ENCODE measurements around the gene PEAK3.

The PEAK3 gene

GRCh38 chr19:2296141-2296540, 14.2 kb upstream of the PEAK3 start:
- in situ Hi-C loops (cut with MboI; ENCODE audit: low sequenced_read_pairs, unreplicated experiment): no loop called here
- TF ChIP-seq CTCF (IDR thresholded peaks at IDR 0.05; ENCODE audit: borderline replicate concordance, control extremely low read depth, extremely low read depth, insufficient read depth, missing control alignments): no peak
- no peak for DNase-seq (ENCODE audit: low spot score)

- no peak for TF ChIP-seq CTCF (IDR thresholded peaks at IDR 0.05; ENCODE audit: borderline replicate concordance, control extremely low read depth, extremely low read depth, insufficient read depth, missing control alignments)
- DNase-seq (ENCODE audit: low spot score): no peak
- in situ Hi-C loops (cut with MboI; ENCODE audit: low sequenced_read_pairs, unreplicated experiment): no loop called here
These were observed 12.8 kb upstream of the PEAK3 start for GRCh38 chr19:2294687-2295335.

- DNase-seq (ENCODE audit: low spot score): no peak
- TF ChIP-seq CTCF (IDR thresholded peaks at IDR 0.05; ENCODE audit: borderline replicate concordance, control extremely low read depth, extremely low read depth, insufficient read depth, missing control alignments): no peak
- in situ Hi-C loops (cut with MboI; ENCODE audit: low sequenced_read_pairs, unreplicated experiment): no loop called here
These were observed 9.3 kb upstream of the PEAK3 start for GRCh38 chr19:2291185-2291751.

GRCh38 chr19:2290441-2291184, 8.6 kb upstream of the PEAK3 start:
- in situ Hi-C loops (cut with MboI; ENCODE audit: low sequenced_read_pairs, unreplicated experiment): no loop called here
- DNase-seq (ENCODE audit: low spot score): no peak
- TF ChIP-seq CTCF (IDR thresholded peaks at IDR 0.05; ENCODE audit: borderline replicate concordance, control extremely low read depth, extremely low read depth, insufficient read depth, missing control alignments): no peak

- in situ Hi-C loops (cut with MboI; ENCODE audit: low sequenced_read_pairs, unreplicated experiment): no loop called here
- peak; percentile 88 for DNase-seq (ENCODE audit: low spot score)
- TF ChIP-seq CTCF (IDR thresholded peaks at IDR 0.05; ENCODE audit: borderline replicate concordance, control extremely low read depth, extremely low read depth, insufficient read depth, missing control alignments): no peak
These were observed 7.9 kb upstream of the PEAK3 start for GRCh38 chr19:2289714-2290435.

Measured in GM13976 (cell line).